Measurements from ENCODE around the gene DYNC1H1. TPM values are rescaled to one million over a fixed set of nuclear protein-coding genes. Genes with fewer than 3 reads are reported as not detected.
A peak's percentile ranks its signal among the peaks of the same experiment; 100 is the strongest.

DYNC1H1 gene
- total RNA-seq, 6 experiments from 2014 or later = 116 to 261 (median 161) TPM

- no peaks in the 10 kb centered on the region for H3K4me1 ChIP-seq
- intact Hi-C loops (cut with DNase I) = no loop called here
- WGBS (ENCODE audit: insufficient coverage, low coverage, low lambda C conversion rate, missing lambda C conversion rate) = 57% methylated on average over 11 of the region's 13 CpGs
- H3K9me3 ChIP-seq = no peaks in the 10 kb centered on the region
- H3K4me3 ChIP-seq = no peak overlapping the region
- ATAC-seq (peak in 1 of 4 donors; percentile 35), DNase-seq (peak in 1 of 3 donors; percentile 28)
- H3K27ac ChIP-seq = no peak overlapping the region
- TF ChIP-seq POLR2A (IDR thresholded peaks at IDR 0.05) (no peak), CTCF (IDR thresholded peaks at IDR 0.05) (no peak)
- no peaks in the 10 kb centered on the region for H3K36me3 ChIP-seq
- H3K27me3 ChIP-seq = no peaks in the 10 kb centered on the region
Measured at GRCh38 chr14:101937926-101938767, 26.2 kb upstream of the DYNC1H1 start.

GRCh38 chr14:101939646-101940170 is 24.7 kb upstream of the DYNC1H1 start:
- WGBS (ENCODE audit: insufficient coverage, low coverage, low lambda C conversion rate, missing lambda C conversion rate) = 57% methylated on average over 4 of the region's 5 CpGs
- no peaks in the 10 kb centered on the region for H3K4me1 ChIP-seq
- intact Hi-C loops (cut with DNase I) = no loop called here
- no peaks in the 10 kb centered on the region for H3K27me3 ChIP-seq
- TF ChIP-seq POLR2A (IDR thresholded peaks at IDR 0.05) (no peak), CTCF (IDR thresholded peaks at IDR 0.05) (no peak)
- ATAC-seq (no peak), DNase-seq (no peak)
- no peaks in the 10 kb centered on the region for H3K9me3 ChIP-seq
- H3K4me3 ChIP-seq = no peak overlapping the region
- H3K27ac ChIP-seq = no peak overlapping the region
- H3K36me3 ChIP-seq = no peaks in the 10 kb centered on the region

- intact Hi-C loops (cut with DNase I) = no loop called here
- Histone ChIP-seq H3K27me3 (no peaks in the 10 kb centered on the region), H3K4me1 (peaks cover 0 to 8% (median 0%) of the 10 kb centered on the region in 4 donors), H3K4me3 (no peak overlapping the region), H3K27ac (no peak overlapping the region), H3K36me3 (no peaks in the 10 kb centered on the region), H3K9me3 (no peaks in the 10 kb centered on the region)
- ATAC-seq (no peak), DNase-seq (no peak)
- 53% methylated on average over 5 of the region's 5 CpGs for WGBS (ENCODE audit: insufficient coverage, low coverage, low lambda C conversion rate, missing lambda C conversion rate)
- TF ChIP-seq POLR2A (IDR thresholded peaks at IDR 0.05) = no peak
Measured at GRCh38 chr14:101944451-101944850, 19.9 kb upstream of the DYNC1H1 start.

- Histone ChIP-seq H3K4me3 (no peak overlapping the region), H3K4me1 (peaks cover 0 to 9% (median 0%) of the 10 kb centered on the region in 4 donors), H3K9me3 (no peaks in the 10 kb centered on the region), H3K36me3 (no peaks in the 10 kb centered on the region), H3K27me3 (no peaks in the 10 kb centered on the region), H3K27ac (no peak overlapping the region)
- TF ChIP-seq CTCF (IDR thresholded peaks at IDR 0.05) (no peak), POLR2A (IDR thresholded peaks at IDR 0.05) (no peak)
- intact Hi-C loops (cut with DNase I) = no loop called here
- 12% methylated on average over 5 of the region's 5 CpGs for WGBS (ENCODE audit: insufficient coverage, low coverage, low lambda C conversion rate, missing lambda C conversion rate)
- DNase-seq = no peak
- no peak for ATAC-seq
Measured at GRCh38 chr14:101945171-101945570, 19.2 kb upstream of the DYNC1H1 start.

- ATAC-seq = peak; percentile 1 to 6 (median 6)
- Histone ChIP-seq H3K27ac (peak overlapping the region; percentile 93 to 98 (median 96)), H3K36me3 (no peaks in the 10 kb centered on the region), H3K27me3 (no peaks in the 10 kb centered on the region), H3K4me3 (peak overlapping the region; percentile 64 to 98 (median 91)), H3K4me1 (peaks cover 0 to 9% (median 0%) of the 10 kb centered on the region in 4 donors), H3K9me3 (no peaks in the 10 kb centered on the region)
- intact Hi-C loops (cut with DNase I) = no loop called here
- WGBS (ENCODE audit: insufficient coverage, low coverage, low lambda C conversion rate, missing lambda C conversion rate) = 5% methylated on average over 8 of the region's 8 CpGs
- no peak for TF ChIP-seq POLR2A (IDR thresholded peaks at IDR 0.05)
- no peak for TF ChIP-seq CTCF (IDR thresholded peaks at IDR 0.05)
- DNase-seq = no peak
Measured at GRCh38 chr14:101947577-101947903, 16.8 kb upstream of the DYNC1H1 start.
